HG02973 (cell line): ENCODE data around the gene ANO10.
"Not testable (repeated sequence)": the region's sequence is repeated elsewhere in the genome, so short reads cannot be mapped to it uniquely, and the experiment has no call there.

ENCODE experiments used
- ATAC-seq: cut with Tn5 transposase; IDR thresholded peaks from one replicate; pipeline ENCODE4 v1.9.1; 2021; ENCODE audit warnings: moderate library complexity; ENCODE audit not compliant: unreplicated experiment

The ANO10 gene

DNA sequence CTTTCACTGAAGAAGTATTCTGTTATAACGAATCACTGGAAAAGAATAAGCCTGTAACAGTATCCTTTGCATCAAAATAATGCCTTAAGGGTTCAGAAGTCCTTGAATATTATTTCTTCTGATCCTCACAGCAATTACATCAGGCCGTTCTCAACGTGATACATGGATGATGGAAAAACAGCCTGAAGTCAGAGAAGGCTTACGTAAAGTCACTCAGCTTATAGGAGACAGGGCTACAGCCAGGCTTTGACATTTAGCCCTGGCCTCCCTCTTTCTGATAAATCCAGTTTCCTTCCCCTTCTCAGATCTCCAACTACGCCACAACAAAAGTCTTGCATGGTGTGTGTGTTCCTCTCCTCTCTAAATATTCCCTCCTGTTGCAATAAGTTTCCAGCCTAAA is 131.9 kb downstream of the ANO10 start:
- no peak for ATAC-seq

- ATAC-seq: no peak
Observed at GRCh38 chr3:43485931-43486330, 135.9 kb downstream of the ANO10 start.

GRCh38 chr3:43484926-43485488 is 136.8 kb downstream of the ANO10 start:
- ATAC-seq: no peak

- ATAC-seq: no peak
Observed at GRCh38 chr3:43481375-43481774, 140.4 kb downstream of the ANO10 start.

DNA sequence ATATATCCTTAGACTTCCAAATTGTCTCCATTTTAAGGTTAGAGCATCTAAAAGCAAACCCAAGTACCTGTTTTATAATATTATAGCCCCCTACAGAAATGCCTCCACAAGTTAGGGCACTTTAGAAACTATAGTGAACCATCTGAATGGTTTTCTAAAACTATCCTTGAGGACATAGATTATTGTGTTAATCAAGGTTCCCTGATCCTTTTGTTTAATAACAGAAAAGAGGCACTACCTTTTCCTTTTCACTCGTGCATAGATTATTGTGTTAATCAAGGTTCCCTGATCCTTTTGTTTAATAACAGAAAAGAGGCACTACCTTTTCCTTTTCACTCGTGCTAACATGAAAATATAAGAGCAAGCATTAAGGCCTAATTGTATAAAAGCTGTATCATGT is 143.0 kb downstream of the ANO10 start:
- not testable (repeated sequence) for ATAC-seq

GRCh38 chr3:43478118-43478785 is 143.6 kb downstream of the ANO10 start:
- no peak for ATAC-seq

GRCh38 chr3:43477600-43477999 is 144.2 kb downstream of the ANO10 start:
- ATAC-seq: no peak

- no peak for ATAC-seq
Observed at GRCh38 chr3:43473737-43474136, 148.1 kb downstream of the ANO10 start.

DNA sequence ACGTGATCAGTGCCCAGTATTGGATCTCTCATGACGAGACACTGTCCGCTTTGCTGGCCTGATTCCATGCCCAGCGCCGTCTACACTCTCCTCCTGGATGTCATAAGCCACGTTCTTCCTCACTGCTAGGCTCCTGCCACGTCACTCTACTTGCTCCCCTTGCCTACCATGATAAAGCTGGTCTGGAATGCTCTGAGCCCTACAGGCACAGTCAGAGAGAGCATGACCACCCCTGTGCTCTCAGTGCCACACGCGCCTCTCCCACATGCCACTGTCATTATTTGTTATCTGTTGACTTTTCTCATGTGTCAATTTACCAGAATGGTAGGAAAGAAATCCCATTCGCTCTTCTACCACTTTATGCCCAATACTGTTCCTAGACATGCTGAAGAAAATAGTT is 148.6 kb downstream of the ANO10 start:
- no peak for ATAC-seq

- no peak for ATAC-seq
Observed at GRCh38 chr3:43468133-43468532, 153.7 kb downstream of the ANO10 start.

DNA sequence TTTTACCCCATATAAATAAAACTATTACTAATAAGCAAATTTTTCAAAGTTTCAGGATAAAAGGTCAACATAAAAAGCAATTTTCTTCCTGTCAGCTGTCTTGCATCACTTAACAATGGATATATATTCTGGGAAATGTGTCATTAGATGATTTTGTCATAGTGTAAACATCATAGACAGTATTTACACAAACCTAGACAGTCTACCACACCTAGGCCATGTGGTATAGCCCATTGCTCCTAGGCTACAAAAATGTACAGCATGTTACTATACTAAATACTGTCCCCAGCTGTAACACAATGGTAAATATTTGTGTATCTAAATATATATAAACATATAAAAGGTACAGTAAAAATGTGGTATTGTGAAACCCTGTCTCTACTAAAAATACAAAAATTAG is 156.7 kb downstream of the ANO10 start:
- no peak for ATAC-seq

- ATAC-seq: not testable (repeated sequence)
Observed at GRCh38 chr3:43462566-43462965, 159.2 kb downstream of the ANO10 start.

- no peak for ATAC-seq
Observed at GRCh38 chr3:43461345-43461744, 160.5 kb downstream of the ANO10 start.

DNA sequence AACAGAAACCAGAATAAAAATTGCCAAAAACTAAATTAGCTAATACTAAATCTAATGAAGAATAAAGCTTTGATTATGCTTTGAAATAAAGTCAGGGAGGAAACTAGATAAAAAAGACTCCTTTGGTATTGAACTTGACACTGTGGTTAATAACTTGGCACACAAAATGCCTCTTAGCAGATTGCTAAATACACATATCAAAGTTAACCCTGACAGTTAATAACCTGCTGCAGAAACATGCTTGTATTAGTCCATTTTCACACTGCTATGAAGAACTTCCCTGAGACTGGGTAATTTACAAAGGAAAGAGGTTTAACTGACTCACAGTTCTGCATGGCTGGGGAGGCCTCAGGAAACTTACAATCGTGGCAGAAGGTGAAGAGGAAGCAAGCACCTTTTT is 164.8 kb downstream of the ANO10 start:
- not testable (repeated sequence) for ATAC-seq

- ATAC-seq: no peak
Observed at GRCh38 chr3:43455233-43455632, 166.6 kb downstream of the ANO10 start.

DNA sequence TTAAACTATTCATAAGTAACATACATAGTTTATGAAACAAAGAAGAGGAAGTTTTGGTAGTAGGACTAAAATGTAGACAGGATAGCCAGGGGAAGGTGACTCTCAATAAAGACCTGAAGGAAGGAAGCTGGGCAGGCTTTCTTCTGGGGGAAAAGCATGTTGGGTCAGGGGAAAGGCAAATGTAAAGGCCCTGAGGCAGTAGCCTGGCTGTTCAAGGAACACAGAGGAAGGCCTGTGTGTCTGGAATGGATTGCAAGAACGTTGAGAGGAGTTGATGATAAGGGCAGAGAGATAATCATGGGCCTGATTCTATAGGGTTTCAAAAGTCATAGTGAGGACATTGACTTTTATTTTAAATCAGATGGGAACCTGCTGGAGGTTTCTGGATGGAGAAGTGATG is 167.8 kb downstream of the ANO10 start:
- ATAC-seq: no peak

- no peak for ATAC-seq
Observed at GRCh38 chr3:43451670-43452254, 170.0 kb downstream of the ANO10 start.

DNA sequence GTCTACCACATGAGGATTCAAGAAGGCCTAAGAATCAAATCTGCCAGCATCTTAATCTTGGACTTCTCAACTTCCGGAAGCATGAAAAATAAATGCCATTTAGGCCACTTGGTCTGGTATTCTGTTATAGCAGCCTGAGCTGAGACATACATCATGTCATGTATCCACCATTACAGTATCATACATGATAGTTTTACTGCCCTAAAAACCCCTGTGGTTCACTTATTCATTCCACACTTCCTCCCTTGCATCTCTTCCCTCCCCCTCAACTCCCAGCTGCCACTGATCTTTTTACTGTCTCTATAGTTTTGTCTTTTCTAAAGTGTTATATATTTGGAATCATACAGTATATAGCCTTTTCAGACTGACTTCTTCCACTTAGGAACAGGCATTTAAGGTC is 173.7 kb downstream of the ANO10 start:
- ATAC-seq: no peak

- ATAC-seq: no peak
Observed at GRCh38 chr3:43445820-43446219, 176.0 kb downstream of the ANO10 start.

GRCh38 chr3:43442872-43443395 is 178.9 kb downstream of the ANO10 start:
- ATAC-seq: no peak

DNA sequence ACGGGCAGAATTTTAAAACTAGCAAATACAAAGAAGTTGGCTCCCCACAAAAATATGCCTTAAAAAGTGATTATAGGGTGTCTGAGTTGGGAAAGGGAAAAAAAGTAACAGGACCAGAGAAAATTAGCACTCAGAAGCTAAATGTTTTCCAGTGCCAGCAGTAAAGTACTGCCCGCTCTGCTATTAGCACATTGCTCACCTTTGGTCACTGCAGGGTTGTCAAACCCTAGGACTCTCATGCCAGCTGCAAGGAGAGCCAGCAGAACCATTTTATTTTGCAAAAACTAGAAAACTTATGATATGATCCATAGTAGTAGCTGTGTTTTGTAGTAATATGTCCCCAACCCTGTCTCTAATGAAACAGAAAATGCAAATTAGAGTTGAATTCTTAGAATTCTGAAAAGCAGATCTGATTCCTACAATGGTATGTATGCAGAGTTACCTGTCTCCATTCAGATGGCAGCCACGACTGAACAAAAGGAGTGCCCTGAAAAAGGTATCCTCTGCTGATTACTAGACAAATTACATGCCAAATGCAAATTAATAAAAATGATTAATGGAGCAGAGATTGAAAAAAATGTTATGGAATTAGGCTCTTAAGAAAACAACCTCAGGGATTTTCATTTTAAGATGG is 185.2 kb downstream of the ANO10 start:
- no peak for ATAC-seq

DNA sequence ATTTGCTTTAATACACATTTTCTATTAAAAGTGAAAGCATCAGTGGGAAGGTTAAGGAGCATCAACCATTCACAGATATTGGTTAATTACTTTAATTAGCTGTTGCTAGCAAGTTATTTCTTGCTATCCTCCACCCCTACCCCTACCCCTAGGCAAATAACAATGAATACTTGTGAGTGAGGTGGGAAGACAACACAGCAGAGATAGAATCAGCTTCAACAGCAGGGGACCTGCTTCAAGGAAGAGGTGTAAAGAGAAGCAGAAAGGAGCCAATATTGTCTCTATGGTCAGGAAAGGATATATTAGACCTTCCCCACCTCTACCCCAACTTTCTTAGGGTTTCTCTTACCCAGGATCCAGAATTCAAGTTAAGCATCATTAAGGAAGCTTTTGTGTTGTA is 186.1 kb downstream of the ANO10 start:
- ATAC-seq: no peak
